Amniotic stem cell (primary cell): Measurements from ENCODE around the gene POLA1.

Experiments used
- DNase-seq: peaks from one replicate; lab custom pipeline; 2025; lab: John Stamatoyannopoulos, UW

Gene POLA1

GRCh38 chrX:25010784-25011588 lies 317.3 kb downstream of the POLA1 start:
- DNase-seq: no peak

- DNase-seq: no peak
Observed at GRCh38 chrX:25011589-25012432, 318.1 kb downstream of the POLA1 start.

- DNase-seq: no peak
Observed at GRCh38 chrX:25012433-25012735, 318.7 kb downstream of the POLA1 start.

GRCh38 chrX:25012793-25013631 lies 319.3 kb downstream of the POLA1 start:
- no peak for DNase-seq

GRCh38 chrX:25013632-25014365 lies 320.1 kb downstream of the POLA1 start:
- DNase-seq: no peak

GRCh38 chrX:25014366-25014838 lies 320.7 kb downstream of the POLA1 start:
- no peak for DNase-seq

- no peak for DNase-seq
Observed at GRCh38 chrX:25015486-25016360, 322.0 kb downstream of the POLA1 start, which contains the start of gene ARX. ARX (minus strand) TSS chrX:25015965; CDS start chrX:25015737, 228 bp downstream.

- DNase-seq: no peak
Observed at GRCh38 chrX:25016361-25016671, 322.6 kb downstream of the POLA1 start.

GRCh38 chrX:25016938-25017598 lies 323.4 kb downstream of the POLA1 start:
- no peak for DNase-seq

- DNase-seq: no peak
Observed at GRCh38 chrX:25017667-25018247, 324.0 kb downstream of the POLA1 start.

- DNase-seq: no peak
Observed at GRCh38 chrX:25018682-25019081, 325.0 kb downstream of the POLA1 start.

GRCh38 chrX:25019707-25020390 lies 326.1 kb downstream of the POLA1 start:
- no peak for DNase-seq

- DNase-seq: no peak
Observed at GRCh38 chrX:25020391-25020904, 326.7 kb downstream of the POLA1 start.

GRCh38 chrX:25020905-25021449 lies 327.3 kb downstream of the POLA1 start:
- no peak for DNase-seq

GRCh38 chrX:25022499-25023325 lies 329.0 kb downstream of the POLA1 start:
- DNase-seq: no peak

- DNase-seq: no peak
Observed at GRCh38 chrX:25023908-25024307, 330.2 kb downstream of the POLA1 start.

- no peak for DNase-seq
Observed at GRCh38 chrX:25025615-25026014, 331.9 kb downstream of the POLA1 start.

- no peak for DNase-seq
Observed at GRCh38 chrX:25026576-25026975, 332.9 kb downstream of the POLA1 start.
